ENCODE results near the gene CPM.
"Not testable (repeated sequence)": the region's sequence is repeated elsewhere in the genome, so short reads cannot be mapped to it uniquely, and the experiment has no call there.

Gene CPM

GRCh38 chr12:68831751-68832503 is 101.0 kb downstream of the CPM start:
- H3K4me3 ChIP-seq (ENCODE audit: low read depth, low read length): no peak overlapping the region

- no peak overlapping the region for H3K4me3 ChIP-seq (ENCODE audit: low read depth, low read length)
Measured at GRCh38 chr12:68831272-68831671, 101.7 kb downstream of the CPM start.

GRCh38 chr12:68828672-68829068 is 104.3 kb downstream of the CPM start:
- no peak overlapping the region for H3K4me3 ChIP-seq (ENCODE audit: low read depth, low read length)

- no peak overlapping the region for H3K4me3 ChIP-seq (ENCODE audit: low read depth, low read length)
Measured at GRCh38 chr12:68827895-68828671, 104.9 kb downstream of the CPM start.

- H3K4me3 ChIP-seq (ENCODE audit: low read depth, low read length): no peak overlapping the region
Measured at GRCh38 chr12:68825569-68826217, 107.3 kb downstream of the CPM start.

- no peak overlapping the region for H3K4me3 ChIP-seq (ENCODE audit: low read depth, low read length)
Measured at GRCh38 chr12:68824597-68825250, 108.2 kb downstream of the CPM start.

GRCh38 chr12:68824131-68824530 is 108.8 kb downstream of the CPM start:
- H3K4me3 ChIP-seq (ENCODE audit: low read depth, low read length): no peak overlapping the region

- H3K4me3 ChIP-seq (ENCODE audit: low read depth, low read length): no peak overlapping the region
Measured at GRCh38 chr12:68823696-68824095, 109.3 kb downstream of the CPM start.

- H3K4me3 ChIP-seq (ENCODE audit: low read depth, low read length): no peak overlapping the region
Measured at GRCh38 chr12:68821357-68822188, 111.4 kb downstream of the CPM start.

GRCh38 chr12:68819481-68819880 is 113.5 kb downstream of the CPM start:
- not testable (repeated sequence) for H3K4me3 ChIP-seq (ENCODE audit: low read depth, low read length)

- no peak overlapping the region for H3K4me3 ChIP-seq (ENCODE audit: low read depth, low read length)
Measured at GRCh38 chr12:68815928-68816800, 116.8 kb downstream of the CPM start.

- H3K4me3 ChIP-seq (ENCODE audit: low read depth, low read length): no peak overlapping the region
Measured at GRCh38 chr12:68815232-68815927, 117.6 kb downstream of the CPM start.

GRCh38 chr12:68814490-68815231 is 118.3 kb downstream of the CPM start:
- H3K4me3 ChIP-seq (ENCODE audit: low read depth, low read length): no peak overlapping the region

GRCh38 chr12:68813242-68813593 is 119.8 kb downstream of the CPM start:
- no peak overlapping the region for H3K4me3 ChIP-seq (ENCODE audit: low read depth, low read length)

- peak overlapping the region; percentile 8 for H3K4me3 ChIP-seq (ENCODE audit: low read depth, low read length)
Measured at GRCh38 chr12:68812553-68813241, 120.3 kb downstream of the CPM start.

GRCh38 chr12:68811573-68811972 is 121.4 kb downstream of the CPM start:
- not testable (repeated sequence) for H3K4me3 ChIP-seq (ENCODE audit: low read depth, low read length)

- H3K4me3 ChIP-seq (ENCODE audit: low read depth, low read length): peak overlapping the region; percentile 90
Measured at GRCh38 chr12:68810027-68810389, 123.0 kb downstream of the CPM start.

Data from iPS-11a (cell line).